CD4-positive, alpha-beta T cell treated with Interferon alpha-2 for 1 hour (primary cell): ENCODE data around the gene MYO9A.

Source experiments
- DNase-seq, 2 donors: peaks; one replicate each; pipeline ENCODE4 v3.0.0-alpha.2; 2020 to 2022

MYO9A gene

DNA sequence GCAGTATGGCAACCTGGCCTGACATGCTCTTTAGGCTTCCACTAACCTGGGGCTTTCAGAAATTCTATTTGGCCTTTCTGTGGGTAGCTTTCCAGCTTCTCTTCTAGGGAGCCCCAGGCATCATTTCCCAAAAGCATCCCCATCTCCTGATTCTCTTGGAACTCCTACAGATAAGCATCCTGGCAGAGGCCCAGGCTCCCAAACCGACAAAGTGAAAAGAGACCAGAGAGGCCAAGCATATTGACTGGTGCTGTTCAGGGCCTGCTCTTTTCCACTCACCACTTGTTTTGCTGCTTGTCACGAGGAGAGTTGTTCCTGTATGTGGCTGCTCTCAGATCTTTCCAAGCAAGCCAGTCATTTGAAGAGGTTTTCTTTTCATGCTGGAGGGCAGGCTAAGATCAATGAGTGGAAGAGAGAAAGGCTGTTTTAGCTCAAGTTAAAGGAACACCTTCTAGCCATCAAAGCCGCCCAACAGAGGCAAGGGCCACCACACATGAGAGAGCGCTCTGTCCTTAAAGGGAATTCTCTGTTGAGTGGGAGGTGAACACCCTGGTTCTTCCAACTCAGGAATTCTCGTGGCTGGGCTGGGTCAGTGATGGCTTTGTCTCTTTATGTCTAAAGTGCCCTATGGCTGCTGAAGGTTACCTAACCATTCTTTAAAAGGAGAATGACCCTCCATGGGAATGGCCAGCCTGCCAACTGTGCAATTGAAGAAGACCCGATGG, 338.7 kb downstream of the MYO9A start:
- no peak for DNase-seq

DNA sequence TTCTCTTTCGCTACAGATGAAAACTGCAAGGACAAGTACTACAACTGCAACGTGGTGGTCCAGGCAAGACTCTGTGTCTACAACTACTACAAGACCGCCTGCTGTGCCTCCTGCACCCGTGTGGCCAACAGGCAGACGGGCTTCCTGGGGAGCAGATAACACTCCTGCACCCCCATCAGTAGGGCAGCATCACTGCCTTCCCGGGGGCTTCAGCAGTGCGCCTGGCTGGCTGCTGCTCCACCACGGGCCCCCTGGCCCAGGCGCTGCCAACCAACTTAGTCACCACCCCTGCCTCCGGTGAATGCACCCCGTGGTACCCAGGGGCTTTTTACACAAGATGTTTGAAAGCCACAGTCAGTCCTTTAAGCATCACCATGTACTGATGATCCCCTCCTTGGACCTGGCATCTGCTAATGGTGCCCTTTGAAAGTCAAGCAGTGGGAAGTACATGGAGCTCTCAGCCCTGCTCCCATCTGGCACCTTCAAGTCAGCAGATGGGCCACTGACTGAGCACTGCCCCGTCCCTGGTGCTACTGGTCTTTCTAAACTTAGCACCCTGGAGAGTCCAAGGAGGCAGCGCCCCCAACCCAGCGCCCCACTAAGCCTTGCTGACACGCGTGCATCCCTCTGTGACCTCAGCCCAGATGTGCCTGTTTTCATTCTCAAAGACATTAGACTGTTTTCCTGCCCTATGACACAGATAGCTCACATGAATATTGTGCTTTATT, 340.6 kb downstream of the MYO9A start:
- no peak for DNase-seq

DNA sequence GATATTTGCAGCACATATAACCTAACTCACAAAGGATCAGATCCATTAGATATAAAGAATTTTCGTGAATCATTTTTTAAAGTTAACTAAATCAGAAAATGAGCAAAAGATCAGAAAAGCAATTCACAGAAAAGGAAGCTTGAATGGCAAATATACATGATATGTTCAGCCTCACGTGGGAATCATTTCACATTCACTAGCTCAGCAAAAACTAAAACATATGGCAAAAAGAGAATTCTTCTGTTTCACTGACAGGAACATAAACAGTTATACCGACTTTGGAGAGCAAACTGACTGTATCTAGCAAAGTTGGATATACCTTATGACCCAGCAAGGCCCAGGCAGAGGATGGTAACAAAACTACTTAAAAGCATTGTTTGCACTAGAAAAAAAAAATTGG, 341.6 kb downstream of the MYO9A start:
- no peak for DNase-seq

DNA sequence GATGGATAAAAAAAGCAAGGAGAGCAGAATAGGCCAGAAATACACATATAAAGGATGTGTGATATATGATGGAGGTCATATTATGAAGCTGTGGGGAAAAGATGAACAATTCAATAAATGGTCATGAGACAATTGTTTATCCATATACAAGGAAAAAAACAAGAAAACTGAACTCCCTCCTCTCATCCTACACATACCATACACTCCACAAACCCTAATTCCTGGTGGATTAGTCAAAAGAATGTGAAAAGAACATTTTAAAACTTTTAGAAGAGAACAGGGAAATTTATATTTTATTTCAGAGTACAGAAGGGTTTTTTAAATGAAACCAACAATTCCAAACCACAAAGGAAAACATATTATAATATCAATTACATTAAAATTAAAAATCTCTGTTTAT, 342.1 kb downstream of the MYO9A start:
- DNase-seq = no peak

DNA sequence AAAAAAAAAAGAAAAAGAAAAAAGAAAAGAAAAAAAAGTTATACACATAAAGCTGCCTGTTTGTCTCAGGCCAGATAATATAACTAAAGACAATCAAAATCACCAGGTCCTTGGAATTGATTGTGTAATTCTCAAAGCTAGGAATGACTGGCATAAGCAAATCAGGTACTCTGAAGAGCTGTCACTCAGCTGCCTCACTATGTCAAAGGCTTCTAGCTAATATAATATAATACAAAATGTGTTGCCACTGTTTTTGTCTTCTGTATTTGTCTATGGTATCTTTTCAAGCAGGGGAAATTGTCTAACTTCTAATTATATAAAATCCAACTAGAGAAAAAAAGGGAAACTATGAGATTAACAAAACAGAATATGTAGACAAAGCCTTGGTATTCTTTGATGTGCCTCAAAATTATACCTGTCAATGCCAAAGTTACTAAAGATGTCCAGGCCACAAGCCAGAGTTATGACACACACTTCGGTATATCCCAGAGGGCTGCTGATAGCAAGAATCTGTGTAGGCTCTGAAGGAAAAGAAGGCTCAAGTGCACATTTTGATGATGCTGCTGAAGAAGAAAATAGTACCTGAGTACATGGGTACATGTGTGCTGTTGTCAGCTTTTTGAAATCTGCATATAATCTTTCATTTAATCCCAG, 344.6 kb downstream of the MYO9A start:
- no peak for DNase-seq
